ENCODE measurements around the gene GOLIM4.

Gene GOLIM4

DNA sequence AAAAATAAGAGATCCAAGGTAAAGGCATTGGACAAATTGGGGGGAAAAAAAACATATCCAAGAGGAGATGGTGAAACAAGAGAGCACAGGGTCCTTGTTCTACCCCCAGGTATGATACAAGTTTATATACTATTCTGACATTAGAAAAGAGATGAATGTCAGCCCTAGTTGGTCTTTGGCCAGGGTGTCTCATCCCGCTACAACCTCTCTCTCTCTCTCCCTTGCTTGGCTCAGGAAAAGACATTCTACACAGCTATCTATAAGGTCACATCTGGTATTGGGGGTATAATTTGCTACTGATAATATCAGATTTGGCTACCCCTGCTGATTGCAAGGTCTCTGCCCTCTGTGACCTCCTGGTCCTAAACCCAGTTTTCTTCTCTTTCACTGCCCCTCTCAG, 117.2 kb downstream of the GOLIM4 start:
- DNase-seq: no peak

GRCh38 chr3:167978071-167978470, 117.7 kb downstream of the GOLIM4 start:
- no peak for DNase-seq

GRCh38 chr3:167976516-167977361, 119.0 kb downstream of the GOLIM4 start:
- no peak for DNase-seq

GRCh38 chr3:167973901-167974300, 121.8 kb downstream of the GOLIM4 start:
- no peak for DNase-seq

GRCh38 chr3:167973046-167973445, 122.7 kb downstream of the GOLIM4 start:
- no peak for DNase-seq

GRCh38 chr3:167972502-167972901, 123.2 kb downstream of the GOLIM4 start:
- no peak for DNase-seq

DNA sequence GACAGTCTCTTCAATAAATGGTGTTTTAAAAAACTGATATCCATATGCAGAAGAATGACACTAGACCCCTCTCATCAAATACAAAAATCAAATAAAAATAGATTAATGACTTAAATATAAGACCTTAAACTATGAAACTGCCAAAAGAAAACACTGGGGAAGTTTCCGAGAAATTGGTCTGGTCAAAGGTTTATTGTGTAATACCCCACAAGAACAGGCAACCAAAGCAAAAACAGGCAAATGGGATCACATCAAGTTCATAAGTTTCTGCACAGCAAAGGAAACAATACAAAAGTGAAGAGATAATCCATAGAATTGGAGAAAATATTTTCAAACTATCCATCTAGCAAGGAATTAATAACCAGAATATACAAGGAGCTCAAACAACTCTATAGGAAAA, 126.2 kb downstream of the GOLIM4 start:
- no peak for DNase-seq

GRCh38 chr3:167967257-167968036, 128.3 kb downstream of the GOLIM4 start:
- DNase-seq: no peak
